ENCODE data around the gene MYL4. TPM values are rescaled to one million over a fixed set of nuclear protein-coding genes. Genes with fewer than 3 reads are reported as not detected.

MYL4 gene
- total and polyA plus RNA-seq, 8 donors, result 0.20 to 5.7 (median 1.7) TPM; not detected in 3

DNA sequence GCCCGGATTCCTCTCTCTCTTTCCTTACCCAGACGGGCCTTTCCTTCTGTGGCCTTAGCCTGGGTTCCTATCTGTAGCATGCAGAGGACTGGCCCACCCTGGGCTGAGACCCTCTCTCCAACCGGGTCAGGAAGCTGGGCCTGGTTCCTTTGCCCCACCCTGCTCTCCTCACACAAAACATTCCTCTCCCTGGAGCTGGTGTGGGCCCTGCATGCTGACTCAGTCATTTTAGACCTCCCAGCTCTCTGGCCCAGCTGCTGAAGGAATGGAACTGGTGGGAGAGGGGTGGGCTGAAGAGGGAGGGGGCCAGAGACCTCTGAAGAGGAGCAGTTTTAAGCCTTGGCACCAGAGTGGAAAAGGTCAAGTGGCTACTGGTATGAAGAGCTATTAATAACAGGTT is 957 bp downstream of the MYL4 start:
- Histone ChIP-seq H3K9me3 (no peaks in the 10 kb centered on the region), H3K4me1 (peaks cover 9 to 20% (median 13%) of the 10 kb centered on the region in 4 donors), H3K4me3 (no peak overlapping the region), H3K27ac (no peak overlapping the region), H3K27me3 (no peaks in the 10 kb centered on the region), H3K36me3 (no peaks in the 10 kb centered on the region)
- intact Hi-C loops (cut with DNase I; ENCODE audit: low total_unique reads), result no loop called here
- DNase-seq, result no peak
- TF ChIP-seq POLR2A (IDR thresholded peaks at IDR 0.05) (no peak), POLR2AphosphoS5 (IDR thresholded peaks at IDR 0.05) (no peak), EP300 (IDR thresholded peaks at IDR 0.05) (no peak)
- TF ChIP-seq, protein P1, sequence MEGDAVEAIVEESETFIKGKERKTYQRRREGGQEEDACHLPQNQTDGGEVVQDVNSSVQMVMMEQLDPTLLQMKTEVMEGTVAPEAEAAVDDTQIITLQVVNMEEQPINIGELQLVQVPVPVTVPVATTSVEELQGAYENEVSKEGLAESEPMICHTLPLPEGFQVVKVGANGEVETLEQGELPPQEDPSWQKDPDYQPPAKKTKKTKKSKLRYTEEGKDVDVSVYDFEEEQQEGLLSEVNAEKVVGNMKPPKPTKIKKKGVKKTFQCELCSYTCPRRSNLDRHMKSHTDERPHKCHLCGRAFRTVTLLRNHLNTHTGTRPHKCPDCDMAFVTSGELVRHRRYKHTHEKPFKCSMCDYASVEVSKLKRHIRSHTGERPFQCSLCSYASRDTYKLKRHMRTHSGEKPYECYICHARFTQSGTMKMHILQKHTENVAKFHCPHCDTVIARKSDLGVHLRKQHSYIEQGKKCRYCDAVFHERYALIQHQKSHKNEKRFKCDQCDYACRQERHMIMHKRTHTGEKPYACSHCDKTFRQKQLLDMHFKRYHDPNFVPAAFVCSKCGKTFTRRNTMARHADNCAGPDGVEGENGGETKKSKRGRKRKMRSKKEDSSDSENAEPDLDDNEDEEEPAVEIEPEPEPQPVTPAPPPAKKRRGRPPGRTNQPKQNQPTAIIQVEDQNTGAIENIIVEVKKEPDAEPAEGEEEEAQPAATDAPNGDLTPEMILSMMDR (IDR thresholded peaks at IDR 0.05), result no peak
- WGBS, 5 donors, result 51 to 68% (median 58%) methylated on average over 3 of the region's 3 CpGs

GRCh38 chr17:47210779-47211178 is 1.6 kb downstream of the MYL4 start:
- no peaks in the 10 kb centered on the region for H3K9me3 ChIP-seq
- TF ChIP-seq, protein P1 (IDR thresholded peaks at IDR 0.05), result no peak
- no peak for TF ChIP-seq POLR2A (IDR thresholded peaks at IDR 0.05)
- no peak for TF ChIP-seq POLR2AphosphoS5 (IDR thresholded peaks at IDR 0.05)
- no peak for TF ChIP-seq EP300 (IDR thresholded peaks at IDR 0.05)
- 85 to 91% (median 87%) methylated on average over 2 of the region's 2 CpGs for WGBS, 5 donors

GRCh38 chr17:47212458-47212857 is 3.3 kb downstream of the MYL4 start:
- no peaks in the 10 kb centered on the region for H3K27me3 ChIP-seq
- DNase-seq, result no peak
- H3K4me1 ChIP-seq, result no peaks in the 10 kb centered on the region
- no peak overlapping the region for H3K27ac ChIP-seq
- TF ChIP-seq, protein P1 (IDR thresholded peaks at IDR 0.05), result no peak
- TF ChIP-seq EP300 (IDR thresholded peaks at IDR 0.05) (no peak), POLR2AphosphoS5 (IDR thresholded peaks at IDR 0.05) (no peak), POLR2A (IDR thresholded peaks at IDR 0.05) (no peak)
- H3K4me3 ChIP-seq, result no peak overlapping the region
- H3K9me3 ChIP-seq, result no peaks in the 10 kb centered on the region
- no peaks in the 10 kb centered on the region for H3K36me3 ChIP-seq
- WGBS, 5 donors, result 81 to 84% (median 82%) methylated on average over 2 of the region's 2 CpGs
- intact Hi-C loops (cut with DNase I; ENCODE audit: low total_unique reads), result no loop called here

More at GRCh38 chr17:47210779-47211178, 1.6 kb downstream of the MYL4 start:
- Histone ChIP-seq H3K4me3 (no peak overlapping the region), H3K27me3 (no peaks in the 10 kb centered on the region), H3K27ac (no peak overlapping the region), H3K4me1 (peaks cover 4 to 13% (median 7%) of the 10 kb centered on the region in 4 donors), H3K36me3 (no peaks in the 10 kb centered on the region)
- no peak for DNase-seq
- intact Hi-C loops (cut with DNase I; ENCODE audit: low total_unique reads), result no loop called here

GRCh38 chr17:47213540-47213939 is 4.4 kb downstream of the MYL4 start:
- Histone ChIP-seq H3K9me3 (no peaks in the 10 kb centered on the region), H3K36me3 (no peaks in the 10 kb centered on the region), H3K27me3 (no peaks in the 10 kb centered on the region), H3K27ac (no peak overlapping the region), H3K4me3 (no peak overlapping the region), H3K4me1 (peaks cover 0 to 3% (median under 1%) of the 10 kb centered on the region in 4 donors)
- TF ChIP-seq POLR2A (IDR thresholded peaks at IDR 0.05) (no peak), EP300 (IDR thresholded peaks at IDR 0.05) (no peak), POLR2AphosphoS5 (IDR thresholded peaks at IDR 0.05) (no peak)
- TF ChIP-seq, protein P1 (IDR thresholded peaks at IDR 0.05), result no peak
- intact Hi-C loops (cut with DNase I; ENCODE audit: low total_unique reads), result no loop called here
- no peak for DNase-seq
- WGBS, 5 donors, result 76 to 86% (median 83%) methylated on average over 4 of the region's 4 CpGs

Data from stomach (tissue), 9 donors.